ENCODE data around the gene OR8G1. TPM values are rescaled to one million over a fixed set of nuclear protein-coding genes. Genes with fewer than 3 reads are reported as not detected.

OR8G1 gene
- total RNA-seq, 1 experiment from 2014 or later = not detected

DNA sequence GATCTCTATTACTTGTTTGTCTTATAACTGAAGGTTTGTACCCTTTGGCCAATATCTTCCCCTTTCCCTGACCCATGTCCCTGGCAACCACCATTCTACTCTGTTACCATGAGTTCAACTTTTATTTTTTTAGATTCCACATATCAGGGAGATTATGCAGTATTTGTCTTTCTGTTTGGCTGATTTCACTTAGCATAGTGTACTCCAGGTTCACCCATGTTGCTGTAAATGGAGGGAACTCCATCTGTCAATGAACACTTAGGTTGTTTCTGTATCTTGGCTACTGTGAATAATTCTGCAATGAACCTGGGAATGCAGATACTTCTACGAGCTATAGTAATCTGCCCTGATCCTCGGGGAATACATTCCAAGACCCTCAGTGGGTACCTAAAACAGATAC, 42.9 kb upstream of the OR8G1 start:
- Histone ChIP-seq H3K27ac (ENCODE audit: low read length) (no peak overlapping the region), H4K20me1 (ENCODE audit: low read length) (no peaks in the 10 kb centered on the region), H3K9me2 (replicated peaks; ENCODE audit: low read length) (no peaks in the 10 kb centered on the region), H3K9ac (ENCODE audit: low read length) (no peak overlapping the region), H3K4me3 (ENCODE audit: low read length) (no peak overlapping the region), H3K4me2 (ENCODE audit: low read length) (no peak overlapping the region), H3K36me3 (ENCODE audit: low read depth, low read length) (no peaks in the 10 kb centered on the region), H3K79me2 (ENCODE audit: low read length) (no peaks in the 10 kb centered on the region), H2AFZ (ENCODE audit: low read length) (no peak overlapping the region), H3F3A (ENCODE audit: low read length, unreplicated experiment) (no peaks in the 10 kb centered on the region), H3K4me1 (ENCODE audit: insufficient read depth, low read length) (no peaks in the 10 kb centered on the region), H3K9me3 (ENCODE audit: low read length) (no peaks in the 10 kb centered on the region), H3K27me3 (ENCODE audit: low read length) (peaks cover 15% of the 10 kb centered on the region; the same call in 1 of the 2 replicates)
- TF ChIP-seq EZH2phosphoT487 (IDR thresholded peaks at IDR 0.05; ENCODE audit: borderline replicate concordance, low read length) = no peak
- ChIA-PET POLR2A (ENCODE audit: unreplicated experiment) (no interaction called here), CTCF (no interaction called here)
- intact Hi-C loops (cut with micrococcal nuclease) = no loop called here
- ATAC-seq (no peak), DNase-seq (no peak)
- BruUV-seq (replicated peaks) = no TSS peak

- no peak for DNase-seq
- TF ChIP-seq EZH2 (IDR thresholded peaks at IDR 0.05; ENCODE audit: low read length, unreplicated experiment) (no peak), EZH2phosphoT487 (IDR thresholded peaks at IDR 0.05; ENCODE audit: borderline replicate concordance, low read length) (no peak), CTCF (conservative IDR thresholded peaks at IDR 0.05; ENCODE audit: low read depth, low read length) (no peak)
- H3F3A ChIP-seq (ENCODE audit: low read length, unreplicated experiment) = no peaks in the 10 kb centered on the region
- H2AFZ ChIP-seq (ENCODE audit: low read length) = no peak overlapping the region
- no peaks in the 10 kb centered on the region for H4K20me1 ChIP-seq (ENCODE audit: low read length)
- CTCF ChIA-PET = no interaction called here
- H3K27ac ChIP-seq (ENCODE audit: low read length) = no peak overlapping the region
- POLR2A ChIA-PET (ENCODE audit: unreplicated experiment) = no interaction called here
- no peak overlapping the region for H3K4me3 ChIP-seq (ENCODE audit: low read length)
- H3K9ac ChIP-seq (ENCODE audit: low read length) = no peak overlapping the region
- H3K9me2 ChIP-seq (replicated peaks; ENCODE audit: low read length) = no peaks in the 10 kb centered on the region
- H3K79me2 ChIP-seq (ENCODE audit: low read length) = no peaks in the 10 kb centered on the region
- peaks cover 15% of the 10 kb centered on the region; the same call in 1 of the 2 replicates for H3K27me3 ChIP-seq (ENCODE audit: low read length)
- no TSS peak for BruUV-seq (replicated peaks)
- H3K4me1 ChIP-seq (ENCODE audit: insufficient read depth, low read length) = no peaks in the 10 kb centered on the region
- H3K4me2 ChIP-seq (ENCODE audit: low read length) = no peak overlapping the region
- intact Hi-C loops (cut with micrococcal nuclease) = no loop called here
- no peaks in the 10 kb centered on the region for H3K9me3 ChIP-seq (ENCODE audit: low read length)
- no peak for ATAC-seq
- no peaks in the 10 kb centered on the region for H3K36me3 ChIP-seq (ENCODE audit: low read depth, low read length)
These were observed 42.0 kb upstream of the OR8G1 start for GRCh38 chr11:124198897-124199296.

DNA sequence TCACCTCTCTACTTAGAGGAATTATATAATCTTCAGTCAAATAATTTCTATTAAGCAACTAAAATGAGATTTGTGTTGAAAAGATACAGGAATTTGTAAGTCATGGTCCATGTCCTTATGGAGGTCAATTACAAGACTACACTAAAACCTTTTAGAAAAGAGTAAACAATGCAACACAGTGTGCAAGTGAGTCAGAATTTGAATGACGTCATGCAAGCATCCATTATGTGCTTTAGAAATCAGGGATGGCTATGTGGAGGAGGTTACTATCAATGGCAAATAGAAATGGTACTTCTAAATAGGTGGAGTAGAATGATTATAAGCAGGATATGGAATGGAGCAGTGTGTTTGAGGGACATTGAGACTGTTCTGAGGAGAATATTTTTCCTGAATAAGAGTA, 41.2 kb upstream of the OR8G1 start:
- no peaks in the 10 kb centered on the region for H4K20me1 ChIP-seq (ENCODE audit: low read length)
- TF ChIP-seq EZH2 (IDR thresholded peaks at IDR 0.05; ENCODE audit: low read length, unreplicated experiment) (no peak), CTCF (conservative IDR thresholded peaks at IDR 0.05; ENCODE audit: low read depth, low read length) (no peak), EZH2phosphoT487 (IDR thresholded peaks at IDR 0.05; ENCODE audit: borderline replicate concordance, low read length) (no peak)
- no peak overlapping the region for H2AFZ ChIP-seq (ENCODE audit: low read length)
- H3K9me2 ChIP-seq (replicated peaks; ENCODE audit: low read length) = no peaks in the 10 kb centered on the region
- no peaks in the 10 kb centered on the region for H3F3A ChIP-seq (ENCODE audit: low read length, unreplicated experiment)
- H3K4me1 ChIP-seq (ENCODE audit: insufficient read depth, low read length) = no peaks in the 10 kb centered on the region
- CTCF ChIA-PET = no interaction called here
- H3K9ac ChIP-seq (ENCODE audit: low read length) = no peak overlapping the region
- H3K4me3 ChIP-seq (ENCODE audit: low read length) = no peak overlapping the region
- peaks cover 19% of the 10 kb centered on the region; the same call in 1 of the 2 replicates for H3K27me3 ChIP-seq (ENCODE audit: low read length)
- POLR2A ChIA-PET (ENCODE audit: unreplicated experiment) = no interaction called here
- no TSS peak for BruUV-seq (replicated peaks)
- no peak for ATAC-seq
- H3K27ac ChIP-seq (ENCODE audit: low read length) = no peak overlapping the region
- no peaks in the 10 kb centered on the region for H3K79me2 ChIP-seq (ENCODE audit: low read length)
- peak; percentile 43 for DNase-seq
- no peaks in the 10 kb centered on the region for H3K36me3 ChIP-seq (ENCODE audit: low read depth, low read length)
- no peaks in the 10 kb centered on the region for H3K9me3 ChIP-seq (ENCODE audit: low read length)
- no peak overlapping the region for H3K4me2 ChIP-seq (ENCODE audit: low read length)
- intact Hi-C loops (cut with micrococcal nuclease) = no loop called here
